Measurements from ENCODE around the gene PIWIL1. TPM values are rescaled to one million over a fixed set of nuclear protein-coding genes. Genes with fewer than 3 reads are reported as not detected.

The PIWIL1 gene
- total RNA-seq, 2 experiments from 2014 or later = not detected

DNA sequence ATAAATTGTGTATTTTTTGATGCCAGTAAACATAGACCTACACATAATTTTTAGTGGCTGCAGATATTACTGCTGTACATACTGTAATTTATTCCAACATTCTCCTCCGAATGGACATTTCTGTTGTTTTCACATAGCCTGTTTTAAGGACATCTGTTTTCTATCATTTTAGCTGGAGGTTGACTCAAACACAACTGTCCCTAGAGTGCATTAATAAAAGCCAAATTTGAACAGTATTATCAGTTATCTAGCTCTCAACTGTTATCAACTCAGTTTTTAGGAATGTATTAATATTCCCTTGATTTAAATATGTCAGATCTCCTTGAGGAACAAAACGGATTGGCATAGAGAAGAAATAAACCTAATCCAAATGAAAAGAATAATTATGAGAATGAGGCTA is 17.2 kb upstream of the PIWIL1 start:
- ChIA-PET POLR2A (no interaction called here), CTCF (no interaction called here)
- no peak overlapping the region for H3K4me3 Mint-ChIP-seq
- H3K27ac Mint-ChIP-seq = no peak overlapping the region
- H3K4me1 Mint-ChIP-seq = no peaks in the 10 kb centered on the region
- no peaks in the 10 kb centered on the region for H3K36me3 Mint-ChIP-seq (ENCODE audit: low read depth)
- H3K27me3 Mint-ChIP-seq = no peaks in the 10 kb centered on the region
- H3K9me3 Mint-ChIP-seq = no peaks in the 10 kb centered on the region
- no peak for DNase-seq

DNA sequence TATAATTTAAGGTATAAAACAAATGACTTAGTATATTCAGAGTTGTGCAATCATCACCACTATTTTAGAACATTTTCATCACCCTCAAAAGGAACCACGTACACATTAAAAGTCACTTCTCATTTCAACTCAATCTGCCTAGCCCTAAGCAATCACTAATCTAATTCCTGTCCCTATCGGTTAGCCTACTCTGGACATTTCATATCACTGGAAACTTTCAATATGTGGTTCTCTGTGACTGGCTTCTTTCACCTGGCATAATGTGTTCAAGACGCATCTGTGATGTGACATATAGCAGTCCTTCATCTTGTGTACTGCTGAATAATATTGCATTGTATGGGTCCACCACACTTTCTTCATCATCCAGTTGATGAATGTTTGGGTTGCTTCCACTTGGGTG is 15.4 kb upstream of the PIWIL1 start:
- ChIA-PET CTCF (no interaction called here), POLR2A (no interaction called here)
- DNase-seq = no peak
- H3K4me1 Mint-ChIP-seq = no peaks in the 10 kb centered on the region
- no peaks in the 10 kb centered on the region for H3K9me3 Mint-ChIP-seq
- no peaks in the 10 kb centered on the region for H3K27me3 Mint-ChIP-seq
- no peaks in the 10 kb centered on the region for H3K36me3 Mint-ChIP-seq (ENCODE audit: low read depth)
- H3K27ac Mint-ChIP-seq = no peak overlapping the region
- no peak overlapping the region for H3K4me3 Mint-ChIP-seq

DNA sequence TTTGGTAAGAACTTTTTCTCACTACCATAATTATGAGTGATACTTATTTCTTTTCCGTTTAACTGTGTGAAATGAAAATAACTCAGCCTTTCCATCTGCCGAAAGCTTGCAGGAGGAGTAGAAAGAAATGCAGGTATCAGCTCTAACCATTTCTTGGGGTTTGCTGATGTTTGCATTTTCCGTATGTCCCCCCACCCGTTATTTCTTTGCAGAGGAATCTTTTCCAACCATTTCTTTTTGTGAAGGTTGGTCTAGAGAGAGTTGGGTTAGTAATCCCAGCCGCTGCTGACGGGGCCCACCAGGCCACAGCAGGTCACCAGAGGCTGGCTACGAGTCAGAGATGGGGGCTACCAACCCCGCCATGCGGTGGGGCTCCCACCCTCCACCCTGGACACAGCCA is 7.0 kb upstream of the PIWIL1 start:
- H3K36me3 Mint-ChIP-seq (ENCODE audit: low read depth) = no peaks in the 10 kb centered on the region
- peaks cover 2% of the 10 kb centered on the region for H3K27me3 Mint-ChIP-seq
- no peaks in the 10 kb centered on the region for H3K9me3 Mint-ChIP-seq
- no peaks in the 10 kb centered on the region for H3K4me1 Mint-ChIP-seq
- no peak for DNase-seq
- no peak overlapping the region for H3K4me3 Mint-ChIP-seq
- ChIA-PET POLR2A (no interaction called here), CTCF (no interaction called here)
- H3K27ac Mint-ChIP-seq = no peak overlapping the region

DNA sequence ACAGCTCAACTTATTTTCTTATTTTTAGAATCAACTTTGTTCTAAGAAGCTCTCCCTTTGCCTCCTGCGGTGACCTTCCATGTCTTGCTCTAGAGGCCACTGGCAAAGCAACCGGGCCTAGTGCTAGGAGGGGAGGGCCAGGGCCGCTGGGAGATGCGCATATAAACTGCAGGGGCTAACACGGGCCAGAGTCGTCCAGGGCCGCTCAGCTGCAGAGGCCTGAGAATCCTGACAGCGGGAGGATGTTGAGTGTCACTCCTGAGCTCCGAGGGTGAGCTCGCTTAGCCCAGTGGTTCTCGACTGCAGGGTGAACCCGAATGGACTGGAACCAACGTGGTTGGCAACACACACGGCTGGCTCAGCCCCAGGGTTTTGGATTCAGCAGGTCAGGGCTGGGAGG is 6.5 kb upstream of the PIWIL1 start:
- Mint-ChIP-seq H3K27ac (no peak overlapping the region), H3K4me3 (no peak overlapping the region), H3K4me1 (no peaks in the 10 kb centered on the region), H3K27me3 (peaks cover 2% of the 10 kb centered on the region), H3K9me3 (no peaks in the 10 kb centered on the region), H3K36me3 (ENCODE audit: low read depth) (no peaks in the 10 kb centered on the region)
- CTCF ChIA-PET = no interaction called here
- POLR2A ChIA-PET = no interaction called here
- DNase-seq = no peak

DNA sequence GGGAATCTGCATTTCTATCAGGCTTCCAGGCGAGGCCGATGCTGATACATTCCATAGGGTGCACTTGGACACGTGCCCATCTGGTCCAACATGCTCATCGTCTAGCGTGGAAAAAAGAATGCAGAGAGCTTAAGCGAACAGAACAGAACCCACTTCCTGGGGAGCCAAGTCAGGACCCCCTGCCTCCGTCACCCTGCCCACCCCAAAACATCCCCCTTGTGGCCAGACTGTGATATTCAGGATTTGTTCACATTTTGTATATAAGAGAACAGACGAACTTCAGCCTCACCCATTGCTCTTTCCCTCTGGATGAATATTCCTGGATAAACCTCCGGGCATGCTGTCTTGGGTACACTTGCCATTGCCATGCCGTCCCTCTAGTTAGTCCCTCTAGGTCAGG is 4.3 kb upstream of the PIWIL1 start:
- Mint-ChIP-seq H3K36me3 (ENCODE audit: low read depth) (no peaks in the 10 kb centered on the region), H3K27ac (no peak overlapping the region), H3K9me3 (no peaks in the 10 kb centered on the region), H3K4me1 (no peaks in the 10 kb centered on the region), H3K4me3 (no peak overlapping the region), H3K27me3 (peaks cover 2% of the 10 kb centered on the region)
- no peak for DNase-seq
- POLR2A ChIA-PET = no interaction called here
- CTCF ChIA-PET = no interaction called here

DNA sequence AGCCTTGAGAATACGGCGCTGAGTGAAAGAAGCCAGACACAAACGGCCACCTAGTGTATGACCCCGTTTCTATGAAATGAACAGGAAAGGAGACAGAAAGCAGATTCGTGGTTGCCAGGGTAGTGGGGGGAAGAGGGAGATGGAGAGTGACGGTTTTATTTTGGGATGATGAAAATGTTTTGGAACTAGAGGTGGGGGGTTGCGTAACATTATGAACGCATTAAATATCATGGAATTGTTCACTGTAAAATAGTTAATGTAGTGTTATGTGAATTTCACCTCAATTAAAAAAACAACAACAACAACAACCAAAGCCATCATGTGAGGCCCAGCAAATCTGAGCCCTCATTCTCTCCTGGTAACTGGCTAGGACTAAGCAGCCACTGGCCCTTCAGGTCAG is 3.3 kb upstream of the PIWIL1 start:
- Mint-ChIP-seq H3K27ac (no peak overlapping the region), H3K4me3 (no peak overlapping the region), H3K4me1 (no peaks in the 10 kb centered on the region), H3K27me3 (peaks cover 2% of the 10 kb centered on the region), H3K36me3 (ENCODE audit: low read depth) (no peaks in the 10 kb centered on the region), H3K9me3 (no peaks in the 10 kb centered on the region)
- CTCF ChIA-PET = no interaction called here
- DNase-seq = no peak
- POLR2A ChIA-PET = no interaction called here

DNA sequence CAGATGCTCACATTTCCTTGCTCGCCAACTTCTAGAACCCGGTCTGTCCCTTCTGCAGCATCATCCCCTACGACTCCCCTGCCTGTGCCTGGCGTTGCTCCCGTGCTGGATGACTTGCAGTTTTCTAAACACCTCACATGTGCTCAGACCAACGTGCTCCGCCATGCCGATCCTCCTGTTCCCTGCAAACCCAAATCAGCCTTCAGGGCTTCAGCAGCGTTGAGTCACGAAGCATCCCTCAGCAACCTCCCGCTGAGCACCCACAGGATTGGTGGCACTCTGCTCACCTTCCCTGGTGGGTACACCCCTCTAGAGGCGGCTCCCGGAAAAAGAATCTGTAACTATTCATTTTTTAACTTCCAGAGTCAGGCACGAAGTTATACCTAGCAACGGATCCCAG is 2.8 kb upstream of the PIWIL1 start:
- H3K27me3 Mint-ChIP-seq = peaks cover 6% of the 10 kb centered on the region
- H3K36me3 Mint-ChIP-seq (ENCODE audit: low read depth) = no peaks in the 10 kb centered on the region
- ChIA-PET CTCF (interaction anchor here (1.0 to 1.7 kb wide), 2 partner anchors 54 to 308 kb away, joined by 3 to 8 read pairs; no protein-coding TSS in a partner anchor), POLR2A (no interaction called here)
- H3K4me1 Mint-ChIP-seq = peaks cover 3% of the 10 kb centered on the region
- no peak overlapping the region for H3K4me3 Mint-ChIP-seq
- DNase-seq = no peak
- no peak overlapping the region for H3K27ac Mint-ChIP-seq
- H3K9me3 Mint-ChIP-seq = peaks cover 2% of the 10 kb centered on the region

DNA sequence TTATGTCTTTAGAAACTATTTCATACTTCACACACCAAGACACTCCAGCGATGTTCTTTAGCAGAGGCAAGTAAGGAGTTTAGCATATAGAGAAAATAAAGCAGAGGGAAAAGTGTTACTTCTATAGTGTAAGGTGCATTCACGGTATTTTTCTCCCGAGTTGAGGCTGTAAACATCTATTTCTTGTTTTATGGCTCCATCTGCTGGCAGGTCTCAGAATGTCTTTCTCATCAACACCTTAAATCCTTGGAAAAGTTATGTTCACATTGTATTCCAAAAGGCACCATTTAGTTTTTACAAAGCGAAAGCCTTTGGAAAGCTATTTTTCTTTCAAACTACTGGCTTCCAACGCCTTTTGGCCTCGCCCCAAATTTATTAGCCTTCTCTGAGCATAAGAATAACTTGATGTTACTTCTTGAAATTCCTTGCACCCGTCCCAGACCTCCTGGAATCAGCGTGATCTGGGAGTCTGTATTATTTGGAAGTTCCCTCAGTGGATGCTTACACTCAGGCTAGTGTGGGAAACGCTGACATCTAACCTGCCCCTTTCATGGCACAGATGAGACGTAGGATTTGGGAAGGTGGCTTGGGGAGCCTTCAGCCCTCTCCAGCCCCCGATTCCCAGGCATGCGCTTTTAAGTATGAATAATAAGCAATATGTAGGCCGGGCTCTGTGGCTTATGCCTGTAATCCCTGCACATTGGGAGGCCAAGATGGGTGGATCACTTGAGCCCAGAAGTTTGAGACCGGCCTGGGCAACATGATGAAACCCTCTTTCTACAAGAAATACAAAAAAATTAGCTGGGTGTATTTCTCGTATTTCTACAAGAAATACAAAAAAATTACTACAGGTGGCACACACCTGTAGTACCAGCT is 1.9 kb upstream of the PIWIL1 start:
- H3K9me3 Mint-ChIP-seq = peaks cover 4% of the 10 kb centered on the region
- POLR2A ChIA-PET = no interaction called here
- CTCF ChIA-PET = interaction anchor here (1.0 to 1.7 kb wide), 3 partner anchors 55 to 309 kb away, joined by 3 to 8 read pairs (median 3); no protein-coding TSS in a partner anchor
- peaks cover 5% of the 10 kb centered on the region for H3K4me1 Mint-ChIP-seq
- no peak for DNase-seq
- H3K27ac Mint-ChIP-seq = no peak overlapping the region
- no peaks in the 10 kb centered on the region for H3K36me3 Mint-ChIP-seq (ENCODE audit: low read depth)
- H3K27me3 Mint-ChIP-seq = peaks cover 8% of the 10 kb centered on the region
- no peak overlapping the region for H3K4me3 Mint-ChIP-seq

DNA sequence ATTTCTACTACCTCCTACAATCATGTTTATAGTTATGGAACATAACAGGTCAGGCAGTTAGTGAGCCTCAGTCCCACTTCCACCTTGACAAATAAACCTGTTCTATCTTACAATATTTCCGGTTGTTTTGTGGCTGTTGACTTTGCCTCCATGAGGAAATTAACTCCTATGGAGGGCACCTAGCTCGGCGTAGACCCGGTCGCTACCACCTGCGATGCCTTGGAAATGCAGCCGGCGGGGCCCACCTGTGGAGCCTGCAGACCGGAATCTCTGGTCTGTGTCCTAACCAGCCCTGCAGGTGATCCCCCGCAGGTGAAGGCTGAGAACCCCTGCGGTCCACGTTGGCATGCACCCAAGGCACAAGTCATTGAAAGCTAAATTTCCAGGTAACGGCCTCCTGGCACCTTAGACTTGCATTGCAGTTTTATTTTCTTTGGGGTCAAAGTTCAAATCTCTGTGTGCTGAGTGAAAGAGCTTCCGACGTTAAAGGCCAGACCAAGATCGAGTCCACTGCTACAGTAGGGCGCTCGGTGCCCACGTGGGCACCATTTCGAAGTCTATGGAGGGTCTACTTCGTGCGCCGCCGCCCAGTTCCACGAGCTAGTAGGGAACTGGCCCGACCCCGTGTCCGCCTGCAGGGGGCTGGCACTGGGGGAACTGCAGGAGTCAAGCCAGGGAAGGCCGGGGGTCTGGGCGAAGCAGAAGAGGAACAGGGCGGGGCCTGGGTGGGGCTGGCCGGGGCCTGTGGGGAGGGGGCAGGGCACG is 782 bp upstream of the PIWIL1 start:
- H3K27me3 Mint-ChIP-seq = peaks cover 8% of the 10 kb centered on the region
- no peak for DNase-seq
- ChIA-PET CTCF (interaction anchor here (1.1 to 1.7 kb wide), 2 partner anchors 56 to 107 kb away, joined by 3 to 8 read pairs; no protein-coding TSS in a partner anchor), POLR2A (interaction anchor here (0.6 kb wide), 1 partner anchor 459 kb away, joined by 3 read pairs; no protein-coding TSS in a partner anchor)
- no peak overlapping the region for H3K4me3 Mint-ChIP-seq
- H3K4me1 Mint-ChIP-seq = peaks cover 5% of the 10 kb centered on the region
- peaks cover 4% of the 10 kb centered on the region for H3K9me3 Mint-ChIP-seq
- no peaks in the 10 kb centered on the region for H3K36me3 Mint-ChIP-seq (ENCODE audit: low read depth)
- H3K27ac Mint-ChIP-seq = no peak overlapping the region

DNA sequence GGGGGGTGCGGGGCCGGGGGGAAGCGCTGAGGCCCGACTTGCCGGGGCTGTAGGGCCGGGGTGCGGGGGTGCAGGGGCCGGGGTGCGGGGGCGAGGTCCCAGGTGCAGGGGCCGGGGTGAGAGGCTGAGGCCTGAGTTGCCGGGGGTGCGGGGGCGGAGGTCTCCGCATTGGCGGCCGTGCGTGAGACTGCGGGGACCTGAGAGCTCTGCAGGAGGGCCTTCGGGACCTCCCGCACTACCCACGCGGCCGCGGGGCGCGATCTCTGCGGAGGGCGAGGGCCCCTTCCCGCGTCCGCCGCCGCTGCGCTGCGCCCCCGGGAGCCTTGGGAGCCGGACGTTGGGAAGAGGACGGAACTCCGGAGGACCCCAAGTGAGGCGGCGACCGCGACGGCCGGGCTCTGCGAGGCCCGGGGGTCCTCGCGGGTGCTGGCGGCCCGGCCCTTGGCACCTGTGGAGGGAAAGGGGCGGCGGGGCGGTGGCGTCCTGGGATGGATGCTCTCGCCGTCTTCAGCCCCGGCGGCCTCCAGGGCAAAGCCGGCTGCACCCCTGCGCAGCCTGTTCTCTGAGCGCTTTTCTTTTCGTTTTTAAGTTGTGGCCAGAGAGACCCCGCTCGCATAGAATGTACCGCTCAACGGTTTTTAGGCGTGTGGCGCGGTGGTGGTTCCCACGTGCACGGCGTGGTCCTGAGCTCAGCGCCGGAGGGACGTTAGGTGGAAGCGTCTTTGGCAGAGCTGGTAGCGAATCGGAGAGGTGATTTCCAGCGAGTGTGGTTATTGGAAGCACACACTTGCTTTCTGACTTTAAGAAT is 1.3 kb downstream of the PIWIL1 start:
- Mint-ChIP-seq H3K36me3 (ENCODE audit: low read depth) (no peaks in the 10 kb centered on the region), H3K4me3 (no peak overlapping the region), H3K4me1 (peaks cover 5% of the 10 kb centered on the region), H3K27me3 (peaks cover 8% of the 10 kb centered on the region), H3K27ac (no peak overlapping the region), H3K9me3 (peaks cover 4% of the 10 kb centered on the region)
- CTCF ChIA-PET = no interaction called here
- POLR2A ChIA-PET = no interaction called here
- no peak for DNase-seq

DNA sequence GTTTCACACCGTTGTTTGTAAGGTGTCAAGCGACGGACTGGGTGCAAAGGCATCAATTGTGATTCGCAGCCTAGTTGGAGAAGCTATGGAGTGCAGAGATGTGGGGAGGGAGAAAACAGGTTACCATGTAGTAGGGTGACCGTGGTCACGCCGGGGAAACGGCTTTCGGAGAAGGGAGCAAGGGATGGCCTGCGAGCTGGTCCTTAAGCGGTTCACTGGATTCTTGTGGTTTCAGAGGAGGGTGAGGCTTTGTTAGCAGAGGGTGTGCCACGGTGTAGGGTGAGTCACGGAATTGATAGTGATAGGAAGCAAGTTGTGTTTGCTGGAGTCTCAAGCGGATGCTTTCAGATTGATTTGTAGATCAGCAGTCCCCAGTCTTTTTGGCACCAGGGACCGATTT is 2.3 kb downstream of the PIWIL1 start:
- Mint-ChIP-seq H3K36me3 (ENCODE audit: low read depth) (no peaks in the 10 kb centered on the region), H3K9me3 (peaks cover 4% of the 10 kb centered on the region), H3K27ac (no peak overlapping the region), H3K27me3 (peaks cover 7% of the 10 kb centered on the region), H3K4me3 (no peak overlapping the region), H3K4me1 (peaks cover 5% of the 10 kb centered on the region)
- POLR2A ChIA-PET = no interaction called here
- DNase-seq = no peak
- CTCF ChIA-PET = no interaction called here

DNA sequence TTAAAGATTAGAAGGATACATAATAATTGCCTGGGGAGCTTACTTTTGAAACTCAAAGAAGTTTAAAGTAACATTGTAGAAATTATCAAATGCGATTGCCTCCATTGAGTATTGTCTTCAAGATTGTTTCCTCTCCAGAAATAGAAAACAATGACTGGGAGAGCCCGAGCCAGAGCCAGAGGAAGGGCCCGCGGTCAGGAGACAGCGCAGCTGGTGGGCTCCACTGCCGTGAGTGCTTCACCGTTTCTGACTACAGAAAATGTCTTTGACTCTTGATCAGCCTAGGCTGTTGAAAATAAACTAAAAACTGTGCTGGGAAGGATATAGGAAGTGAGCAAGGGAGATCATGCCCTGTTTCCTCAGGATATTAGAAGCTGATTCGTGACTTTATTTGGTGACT is 4.8 kb downstream of the PIWIL1 start:
- Mint-ChIP-seq H3K27ac (no peak overlapping the region), H3K4me1 (peaks cover 5% of the 10 kb centered on the region), H3K36me3 (ENCODE audit: low read depth) (no peaks in the 10 kb centered on the region), H3K4me3 (no peak overlapping the region), H3K27me3 (peaks cover 6% of the 10 kb centered on the region), H3K9me3 (peaks cover 4% of the 10 kb centered on the region)
- POLR2A ChIA-PET = no interaction called here
- DNase-seq = no peak
- CTCF ChIA-PET = no interaction called here

DNA sequence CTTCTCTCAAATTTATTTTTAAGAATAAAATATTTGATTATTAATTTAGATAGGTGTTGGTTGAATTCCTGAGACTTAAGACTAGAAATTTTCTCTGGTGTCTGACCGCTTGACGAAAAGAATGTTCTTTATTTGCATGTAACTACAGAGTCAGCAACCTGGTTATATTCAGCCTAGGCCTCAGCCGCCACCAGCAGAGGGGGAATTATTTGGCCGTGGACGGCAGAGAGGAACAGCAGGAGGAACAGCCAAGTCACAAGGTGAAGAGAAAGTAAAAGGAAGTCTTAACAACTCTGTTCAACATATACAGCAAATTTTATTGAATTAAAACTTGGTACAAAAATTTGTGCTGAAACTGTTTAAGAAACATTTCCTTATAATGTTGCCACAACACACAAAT is 5.2 kb downstream of the PIWIL1 start:
- Mint-ChIP-seq H3K4me1 (peaks cover 5% of the 10 kb centered on the region), H3K27me3 (peaks cover 6% of the 10 kb centered on the region), H3K9me3 (peaks cover 4% of the 10 kb centered on the region), H3K36me3 (ENCODE audit: low read depth) (no peaks in the 10 kb centered on the region), H3K27ac (no peak overlapping the region), H3K4me3 (no peak overlapping the region)
- ChIA-PET POLR2A (no interaction called here), CTCF (no interaction called here)
- no peak for DNase-seq

Data from activated CD4-positive, alpha-beta memory T cell treated with anti-CD3 and anti-CD28 coated beads, Interleukin-2, amount 10 ng/mL, durations not matched to agents 7 days and 5 days (primary cell).